GM19035 (cell line): ENCODE results near the gene CADM4.
"Not testable (repeated sequence)": the region's sequence is repeated elsewhere in the genome, so short reads cannot be mapped to it uniquely, and the experiment has no call there.

Experiments
- ATAC-seq: cut with Tn5 transposase; IDR thresholded peaks from one replicate; pipeline ENCODE4 v1.9.1; 2021; ENCODE audit not compliant: unreplicated experiment

Gene CADM4

DNA sequence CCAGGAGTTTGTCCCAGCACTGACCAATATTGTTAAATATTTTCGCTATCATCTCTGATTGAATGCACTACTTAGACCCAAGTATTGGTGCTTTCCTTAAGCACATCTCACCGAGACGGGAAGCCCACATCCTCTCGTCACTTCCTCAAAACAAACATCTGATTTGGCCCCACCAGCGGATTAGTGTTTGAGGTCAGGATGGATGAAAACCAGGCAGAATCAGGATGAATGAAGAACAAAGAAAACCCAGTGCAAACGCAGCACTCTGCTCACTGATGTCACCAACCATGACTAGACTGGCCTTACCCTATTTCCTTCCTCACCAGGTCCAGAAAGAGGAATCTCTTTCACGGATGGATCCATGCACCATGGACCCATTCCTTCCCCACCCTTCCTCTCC, 24.4 kb upstream of the CADM4 start:
- ATAC-seq: no peak

DNA sequence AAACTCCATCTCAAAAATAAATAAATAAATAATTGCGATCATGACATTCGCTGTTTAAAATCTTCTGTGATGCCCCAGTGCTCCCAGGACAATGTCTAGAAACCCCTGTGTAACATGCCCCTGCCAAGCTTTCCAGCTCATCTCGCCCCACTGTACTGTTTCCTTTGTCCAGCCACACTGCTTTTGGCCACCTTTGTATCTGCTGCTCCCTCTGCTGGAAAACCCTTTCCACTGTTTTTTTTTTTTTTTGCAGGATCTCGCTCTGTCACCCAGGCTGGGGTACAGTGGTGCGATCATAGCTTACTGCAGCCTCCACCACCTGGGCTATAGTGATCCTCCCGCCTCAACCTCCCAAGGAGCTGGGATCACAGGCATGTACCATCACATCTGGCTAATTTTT, 22.8 kb upstream of the CADM4 start:
- no peak for ATAC-seq

DNA sequence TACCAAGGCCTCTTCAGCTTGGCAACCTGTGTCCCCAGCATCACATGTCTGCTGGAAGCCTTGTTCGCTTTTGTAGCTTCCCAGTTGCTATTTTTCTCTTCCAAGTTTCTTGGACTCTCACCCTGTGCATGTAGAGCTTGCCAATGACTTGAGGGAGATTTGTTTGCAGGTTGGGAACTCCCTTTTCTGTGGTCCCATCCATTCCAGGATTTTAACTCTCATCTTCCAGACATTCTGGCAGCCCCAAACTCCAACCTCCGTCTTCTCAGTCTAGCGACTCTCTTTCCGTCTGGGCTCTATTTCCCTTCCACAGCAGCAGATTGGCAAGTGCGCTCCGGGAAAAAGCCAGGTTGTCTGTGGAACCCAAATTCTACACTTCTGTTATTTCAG, 21.3 kb upstream of the CADM4 start:
- no peak for ATAC-seq

DNA sequence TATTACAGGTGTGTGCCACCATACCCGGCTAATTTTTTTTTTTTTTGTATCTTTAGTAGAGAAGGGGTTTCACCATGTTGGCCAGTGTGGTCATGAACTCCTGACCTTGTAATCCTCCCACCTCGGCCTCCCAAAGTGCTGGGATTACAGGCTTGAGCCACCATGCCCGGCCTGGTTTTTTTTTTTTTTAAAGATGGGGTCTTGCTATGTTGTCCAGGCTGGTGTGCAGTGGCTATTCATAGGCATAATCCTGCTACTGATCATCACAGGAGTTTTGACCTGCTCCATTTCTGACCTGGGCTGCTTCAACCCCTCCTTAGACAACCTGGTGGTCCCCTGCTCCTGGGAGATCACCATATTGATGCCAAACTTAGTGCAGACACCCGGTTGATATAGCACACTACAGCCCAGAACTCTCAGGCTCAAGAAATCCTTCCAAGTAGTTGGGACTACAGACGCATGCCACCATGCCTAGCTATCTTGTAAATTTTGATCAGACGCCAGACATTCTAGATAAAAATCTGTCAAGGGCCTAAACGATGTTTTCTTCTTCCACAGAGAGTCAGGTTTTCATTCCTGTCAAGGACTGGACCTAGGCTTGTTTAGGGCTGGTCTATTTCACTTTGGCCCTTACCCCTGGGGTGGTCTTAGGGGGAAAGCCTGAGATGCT, 20.8 kb upstream of the CADM4 start:
- ATAC-seq: no peak

DNA sequence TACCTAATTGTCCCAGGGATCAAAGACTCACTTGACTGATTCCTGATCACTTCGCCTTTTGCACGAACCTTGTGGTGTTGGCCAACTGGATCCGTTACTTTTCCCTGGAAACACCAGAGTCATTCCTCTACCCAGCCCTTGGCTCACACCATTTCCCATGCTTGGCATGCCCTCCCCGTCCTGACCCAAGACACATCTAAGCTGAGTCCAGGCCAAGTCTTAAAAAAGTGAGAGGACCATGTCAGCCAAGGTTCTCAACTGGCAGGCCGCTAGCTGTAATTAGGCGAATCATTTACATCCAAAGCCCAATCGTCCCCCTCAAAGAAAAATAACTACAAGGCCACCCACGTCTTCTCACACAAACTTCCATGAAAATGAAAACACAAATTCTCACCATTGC, 18.8 kb upstream of the CADM4 start:
- ATAC-seq: no peak

DNA sequence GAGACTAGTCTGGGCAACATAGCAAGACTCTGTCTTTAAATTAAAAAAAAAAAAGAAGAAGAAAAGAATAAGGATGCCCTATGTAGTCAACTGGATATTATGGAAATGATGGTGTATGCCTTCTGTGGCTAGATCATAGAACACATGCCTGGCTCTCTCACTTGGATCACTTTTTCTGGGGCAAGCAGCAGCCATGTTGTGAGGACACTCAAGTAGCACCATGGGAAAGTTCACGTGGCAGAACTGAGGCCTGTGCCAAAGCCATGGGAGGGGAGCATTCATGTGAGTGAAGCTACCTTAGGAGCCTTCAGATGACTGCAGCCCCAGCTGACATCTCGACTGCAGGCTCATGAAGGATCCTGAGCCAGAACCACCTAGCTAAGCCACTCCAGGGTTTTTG, 18.4 kb upstream of the CADM4 start:
- ATAC-seq: no peak

DNA sequence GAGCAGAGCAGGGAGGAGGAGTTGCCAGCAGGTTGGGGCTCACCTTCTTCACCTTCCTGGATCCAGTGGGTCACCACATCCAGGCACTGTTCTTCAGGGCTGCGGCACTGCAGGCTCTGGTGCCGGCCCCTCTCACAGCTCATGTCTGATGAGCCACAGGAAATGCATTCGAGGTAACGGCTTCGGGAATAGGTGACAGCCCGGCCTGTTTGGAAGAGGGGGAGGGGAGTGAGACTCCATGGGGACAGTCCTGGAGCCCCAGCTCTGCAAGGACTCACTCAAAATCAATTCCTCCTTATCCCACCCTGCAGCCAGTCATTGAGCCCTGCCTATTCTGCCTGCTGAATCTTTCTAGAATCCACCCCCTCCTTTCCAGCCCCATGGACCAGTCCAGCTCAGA, 16.8 kb upstream of the CADM4 start:
- ATAC-seq: no peak

DNA sequence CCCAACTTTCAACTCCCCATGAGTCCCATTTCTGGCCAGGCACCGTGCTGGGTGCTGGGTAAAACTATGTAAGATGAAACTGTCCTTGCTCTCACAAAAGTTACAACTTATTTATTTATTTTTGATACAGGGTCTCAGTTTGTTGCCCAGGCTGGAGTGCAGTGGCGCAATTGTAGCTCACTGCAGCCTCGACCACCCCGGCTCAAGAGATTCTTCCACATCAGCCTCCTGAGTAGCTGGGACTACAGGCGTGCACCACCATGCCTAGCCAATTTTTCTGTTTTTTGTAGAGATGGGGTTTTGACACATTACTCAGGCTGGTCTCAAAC, 12.9 kb upstream of the CADM4 start:
- ATAC-seq: no peak

DNA sequence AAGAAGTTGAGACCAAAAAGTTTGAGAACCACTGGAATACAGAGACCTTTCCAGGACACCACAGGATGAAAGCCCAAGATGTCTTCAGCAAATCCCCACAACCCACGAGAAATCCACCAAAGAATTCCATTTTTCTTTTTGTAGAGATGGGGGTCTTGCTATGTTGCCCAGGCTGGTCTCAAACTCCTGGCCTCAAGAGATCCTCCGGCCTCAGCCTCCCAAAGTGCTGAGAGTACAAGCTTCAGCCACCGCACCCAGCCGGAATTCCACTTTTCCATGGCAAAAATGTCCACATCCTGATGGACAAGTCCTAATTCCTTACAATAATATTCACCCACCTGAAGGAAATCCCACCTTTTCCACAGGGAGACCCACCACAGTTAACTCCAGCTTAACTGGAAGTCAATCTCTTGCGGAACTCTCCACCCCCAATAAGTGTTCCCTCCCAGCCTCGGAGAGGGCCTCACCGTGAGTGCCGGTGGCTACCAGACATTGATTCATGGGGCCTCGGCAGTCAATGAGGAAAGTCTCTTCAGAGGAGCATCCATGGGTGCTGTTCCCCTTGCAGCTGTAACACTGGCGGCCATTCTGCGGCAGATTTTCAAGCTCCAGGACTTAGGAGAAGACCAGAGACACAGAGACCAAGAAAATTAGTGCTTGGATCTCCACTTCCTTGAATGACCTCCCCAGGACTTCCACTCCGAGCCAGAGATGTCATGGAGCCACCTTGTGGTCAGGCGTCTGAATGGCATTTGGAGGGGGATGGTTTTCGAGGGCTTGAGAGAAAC, 12.3 kb upstream of the CADM4 start:
- ATAC-seq: no peak

DNA sequence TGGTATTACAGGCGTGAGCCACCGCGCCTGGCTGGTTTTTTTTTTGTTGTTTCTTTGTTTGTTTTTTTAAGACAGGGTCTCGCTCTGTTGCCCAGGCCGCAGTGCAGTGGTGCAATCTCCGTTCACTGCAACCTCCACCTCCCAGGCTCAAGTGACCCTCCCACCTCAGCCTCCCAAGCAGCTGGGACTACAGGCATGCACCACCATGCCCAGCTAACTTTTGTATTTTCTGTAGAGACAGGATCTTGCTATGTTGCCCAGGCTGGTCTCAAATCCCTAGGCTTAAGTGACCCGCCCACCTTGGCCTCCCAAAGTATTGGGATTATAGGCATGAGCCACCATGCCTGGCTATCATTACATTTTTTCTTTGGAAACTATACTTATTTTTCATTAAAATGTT, 10.6 kb upstream of the CADM4 start:
- not testable (repeated sequence) for ATAC-seq

DNA sequence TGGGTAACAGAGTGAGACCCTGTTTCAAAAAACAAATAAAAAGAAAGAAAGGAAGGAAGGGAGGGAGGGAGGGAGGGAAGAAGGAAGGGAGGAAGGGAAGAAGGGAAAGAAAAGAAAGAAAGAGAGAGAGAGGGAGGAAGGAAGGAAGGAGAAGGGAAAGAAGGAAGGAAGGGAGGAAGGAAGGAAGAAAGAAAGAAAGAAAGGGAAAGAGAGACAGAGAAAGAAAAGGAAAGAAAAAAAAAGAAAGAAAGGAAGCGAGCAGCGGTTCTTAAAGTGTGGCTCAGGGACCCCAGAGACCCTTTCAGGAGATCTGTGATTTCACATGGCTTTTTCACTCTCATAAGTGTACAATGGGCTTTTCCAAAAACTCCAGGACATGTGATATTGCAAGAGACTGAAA, 9.9 kb upstream of the CADM4 start:
- ATAC-seq: no peak

DNA sequence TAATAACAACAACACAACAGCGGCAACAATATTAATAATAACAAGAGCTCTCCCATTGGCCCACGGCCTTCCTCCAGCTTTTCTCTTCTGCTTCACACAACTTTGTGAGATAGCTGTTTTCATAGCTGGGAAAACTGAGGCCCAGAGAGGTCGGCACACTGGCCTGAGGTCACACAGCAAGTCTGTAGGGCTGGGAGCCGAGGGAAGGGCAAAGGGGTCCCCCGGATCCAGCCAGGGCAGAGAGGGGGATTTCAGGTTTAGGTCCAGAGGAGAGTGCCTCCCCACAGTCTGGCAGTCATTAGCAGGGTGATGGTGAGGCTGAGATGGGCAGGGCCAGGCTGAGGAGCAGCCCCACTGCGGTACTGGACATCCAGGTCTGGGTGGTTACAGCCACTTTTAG, 9.0 kb upstream of the CADM4 start:
- no peak for ATAC-seq

DNA sequence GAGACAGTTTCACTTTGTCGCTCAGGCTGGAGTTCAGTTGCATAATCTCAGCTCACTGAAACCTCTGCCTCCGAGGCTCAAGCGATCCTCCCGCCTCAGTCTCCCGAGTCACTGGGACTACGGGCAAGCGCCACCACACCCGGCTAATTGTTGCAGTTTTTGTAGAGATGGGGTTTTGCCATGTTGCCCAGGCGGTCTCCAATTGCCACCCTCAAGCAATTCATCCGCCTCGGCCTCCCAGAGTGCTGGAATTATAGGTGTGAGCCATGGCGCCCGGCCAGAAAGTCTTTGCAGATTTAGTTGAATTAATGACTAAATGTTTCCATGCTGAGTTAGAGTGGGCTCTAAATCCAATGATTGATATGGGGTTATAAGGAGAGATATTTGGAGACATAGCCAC, 4.5 kb upstream of the CADM4 start:
- ATAC-seq: no peak

DNA sequence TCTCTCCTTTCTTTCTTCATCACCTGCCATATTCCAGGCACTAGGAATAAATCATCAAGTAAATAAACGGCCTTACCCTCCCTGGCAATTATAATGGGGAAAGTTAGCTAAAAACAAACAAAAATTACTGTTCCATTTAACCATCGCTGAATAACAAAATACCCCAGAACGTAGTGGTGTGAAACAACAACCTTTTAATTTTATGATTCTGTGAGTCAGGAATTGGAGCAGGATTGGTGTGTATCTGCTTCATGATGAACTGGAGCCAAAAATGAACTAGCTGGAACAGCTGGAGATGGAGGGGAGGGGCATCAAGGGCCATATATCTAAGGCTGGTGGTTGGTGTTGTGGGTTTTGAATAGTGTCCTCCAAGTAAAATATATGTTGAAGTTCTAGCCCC, 3.7 kb upstream of the CADM4 start:
- no peak for ATAC-seq

DNA sequence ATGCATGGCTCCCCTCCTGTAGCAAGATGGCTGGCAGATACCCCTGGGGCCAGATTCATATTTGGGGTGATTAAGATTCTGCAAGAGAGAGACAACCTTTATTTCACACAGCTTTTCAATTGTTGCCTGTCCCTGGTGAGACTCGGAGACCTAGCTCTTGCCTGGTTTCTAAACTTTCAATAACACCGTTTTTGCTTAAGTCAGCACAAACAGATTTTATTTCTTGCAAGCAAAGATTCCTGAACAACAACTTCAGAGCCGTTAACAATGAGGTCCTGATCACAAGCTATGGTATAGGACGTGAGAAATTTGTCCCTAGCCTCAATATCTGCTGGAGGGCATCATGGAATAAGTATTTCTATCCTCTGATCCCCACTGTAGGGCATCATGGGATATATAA, 2.9 kb upstream of the CADM4 start:
- ATAC-seq: no peak

DNA sequence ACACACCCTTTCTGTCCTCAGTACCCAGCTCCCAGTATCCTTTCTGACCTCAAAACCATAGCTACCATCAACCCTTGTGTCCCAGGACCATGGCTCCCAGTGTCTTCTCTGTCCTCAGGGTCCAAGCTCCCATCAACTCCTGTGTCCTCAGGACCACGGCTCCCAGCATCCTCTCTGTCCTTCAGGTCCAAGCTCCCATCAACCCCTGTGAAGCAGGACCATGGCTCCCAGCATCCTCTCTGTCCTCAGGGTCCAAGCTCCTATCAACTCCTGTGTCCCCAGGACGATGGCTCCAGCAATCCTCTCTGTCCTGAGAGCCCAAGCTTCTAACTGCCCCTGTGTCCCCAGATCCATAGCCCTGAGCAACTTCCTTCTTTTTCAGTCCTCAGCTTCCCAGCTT, 1.7 kb upstream of the CADM4 start:
- no peak for ATAC-seq

DNA sequence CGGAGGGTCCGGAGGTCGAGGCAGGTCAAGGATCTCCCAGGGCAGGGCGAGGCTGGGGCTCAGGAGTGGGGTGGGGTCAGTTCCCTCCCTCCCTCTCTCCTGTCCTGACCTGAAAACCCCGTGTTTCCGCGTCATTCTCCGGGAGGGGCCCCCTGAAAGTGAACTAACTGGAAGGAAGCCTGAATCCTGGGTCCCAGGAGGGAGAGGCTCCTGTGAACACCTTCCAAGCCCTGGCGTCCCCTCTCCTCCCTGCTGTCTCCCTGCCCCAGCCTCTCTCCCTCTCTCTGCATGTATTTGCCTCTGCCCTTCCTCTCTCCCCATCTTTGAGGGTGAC, 741 bp upstream of the CADM4 start:
- ATAC-seq: no peak

DNA sequence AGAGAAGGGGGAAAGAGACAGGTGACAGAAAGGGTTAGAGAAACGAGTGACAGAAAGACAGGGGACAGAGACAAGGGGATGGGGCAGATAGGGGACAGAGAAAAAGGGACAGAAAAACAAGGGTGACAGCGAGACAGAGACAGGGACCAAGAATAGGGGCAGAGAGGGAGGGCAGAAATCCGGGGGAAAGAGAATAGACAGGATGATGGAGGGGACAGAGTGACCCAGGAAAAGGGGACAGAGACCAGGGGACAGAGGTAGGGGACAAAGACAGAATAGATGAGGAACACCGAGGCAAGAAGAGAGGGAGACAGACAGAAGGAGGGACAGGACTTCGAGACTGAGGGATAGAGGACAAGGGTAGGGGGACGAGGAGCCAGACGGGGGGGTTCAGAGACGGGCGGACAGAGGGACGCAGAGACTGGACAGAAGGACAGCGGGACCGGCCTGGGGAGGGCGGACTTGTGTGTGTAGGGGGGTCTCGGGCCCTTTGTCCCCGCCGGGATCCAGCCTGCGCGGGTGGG, 593 bp downstream of the CADM4 start:
- no peak for ATAC-seq

DNA sequence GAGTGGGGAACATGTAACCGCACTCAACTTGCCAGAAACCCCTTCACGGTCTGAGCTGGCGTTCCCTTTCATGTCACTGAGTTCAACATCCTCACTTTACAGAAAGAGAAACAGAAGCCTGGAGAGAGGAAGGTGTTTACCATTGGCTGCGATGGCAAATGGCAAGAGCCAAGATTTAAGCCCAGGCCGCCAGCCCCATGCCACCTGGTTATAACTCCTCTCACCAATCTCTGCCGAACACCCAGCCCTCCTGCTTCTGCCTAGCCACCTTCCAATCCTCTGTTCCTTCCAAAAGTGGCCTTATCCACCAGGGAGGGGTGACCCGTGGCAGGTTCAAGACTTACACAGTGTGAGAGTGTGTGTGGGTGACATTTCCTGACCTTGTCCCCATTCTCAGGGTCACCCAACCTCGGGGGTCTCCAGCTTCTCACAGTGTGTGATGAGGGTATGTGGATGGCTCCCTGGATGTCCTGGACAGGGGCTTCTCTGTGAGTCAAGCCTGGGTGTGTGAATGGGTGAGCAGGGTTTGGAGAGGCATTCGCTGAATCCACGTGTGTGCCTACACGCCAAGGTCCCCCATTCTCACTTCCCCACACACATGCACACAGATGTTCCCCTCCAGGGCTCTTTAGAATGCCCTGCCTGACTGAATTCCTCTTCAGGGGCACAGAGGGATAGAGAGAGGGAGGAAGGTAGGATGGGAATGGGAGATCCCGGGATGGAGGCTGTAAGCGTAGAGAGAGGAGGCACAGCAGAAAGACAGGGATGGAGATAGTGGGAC, 1.2 kb downstream of the CADM4 start:
- no peak for ATAC-seq

DNA sequence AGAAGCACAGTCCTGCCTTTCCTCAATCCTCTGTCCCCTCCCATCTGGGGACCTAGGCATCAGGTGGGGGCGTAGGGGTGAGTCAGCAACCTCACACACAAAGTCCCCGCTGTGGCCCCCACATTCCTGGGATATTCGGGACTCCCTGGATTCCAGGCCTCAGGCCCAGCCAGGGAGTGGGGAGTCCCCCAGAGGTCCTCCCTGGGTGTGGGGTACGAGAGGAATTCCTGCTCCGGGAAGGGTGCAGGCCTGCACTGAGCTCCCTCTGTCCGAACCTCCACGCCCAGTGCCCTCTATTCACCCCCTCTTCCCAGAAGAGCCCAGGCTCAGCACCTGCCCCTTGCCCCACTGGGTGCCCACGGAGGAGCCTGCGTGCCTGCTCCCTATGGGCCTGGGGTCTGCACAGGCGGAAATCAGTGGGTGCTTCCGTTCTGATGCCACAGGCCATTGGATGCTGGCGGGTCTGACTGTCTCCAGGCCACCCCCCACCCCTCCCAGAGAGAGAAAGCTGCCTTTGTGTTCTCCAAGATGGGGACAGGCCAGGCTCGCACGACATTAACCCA, 3.4 kb downstream of the CADM4 start:
- no peak for ATAC-seq

DNA sequence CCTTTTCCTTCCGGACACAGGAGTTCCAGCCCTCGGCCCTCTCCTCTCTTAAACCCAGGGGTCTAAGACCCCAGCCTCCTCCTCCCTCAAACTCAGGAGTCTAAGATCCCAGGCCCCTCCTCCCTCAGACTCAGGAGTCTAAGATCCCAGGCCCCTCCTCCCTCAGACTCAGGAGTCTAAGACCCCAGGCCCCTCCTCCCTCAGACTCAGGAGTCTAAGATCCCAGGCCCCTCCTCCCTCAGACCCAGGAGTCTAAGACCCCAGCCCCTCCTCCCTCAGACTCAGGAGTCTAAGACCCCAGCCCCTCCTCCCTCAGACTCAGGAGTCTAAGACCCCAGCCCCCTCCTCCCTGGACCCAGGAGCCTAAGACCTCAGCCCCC, 4.1 kb downstream of the CADM4 start:
- not testable (repeated sequence) for ATAC-seq
